ENCODE measurements around the gene STEAP1B.

DNA sequence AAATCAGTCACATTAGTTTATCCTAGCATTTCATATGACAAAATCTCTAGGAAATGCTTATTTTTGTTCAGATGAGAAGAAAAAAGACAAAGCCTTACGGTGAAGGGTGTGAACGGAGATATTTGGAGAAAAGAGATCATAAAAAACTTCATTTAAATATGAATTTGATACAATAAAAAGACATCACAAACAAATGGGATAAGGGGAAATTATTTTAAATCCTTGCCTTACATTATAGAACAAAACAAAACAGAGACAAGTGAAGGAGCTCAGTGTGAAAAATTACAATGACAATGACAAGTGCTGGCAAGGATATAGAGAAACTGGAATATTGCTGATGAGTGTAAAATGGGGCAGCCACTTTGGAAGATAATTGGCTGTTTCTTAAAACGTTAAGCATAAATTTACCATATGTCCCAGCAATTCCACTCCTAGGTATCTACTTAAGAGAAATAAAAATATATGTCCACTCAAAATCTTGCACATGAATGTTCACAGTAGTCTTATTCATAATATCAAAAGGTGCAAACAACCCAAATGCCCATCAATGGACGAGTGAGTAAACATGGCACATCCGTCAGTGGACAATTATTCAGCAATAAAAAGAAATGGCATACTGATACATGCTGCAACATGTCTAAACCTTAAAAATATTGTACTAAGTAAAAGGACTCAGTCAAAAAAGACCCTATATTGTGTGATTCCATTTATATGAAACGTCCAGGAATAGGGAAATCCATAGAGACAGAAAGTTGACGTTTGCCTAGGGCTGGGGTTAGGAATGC lies 77.0 kb downstream of the STEAP1B start:
- TF ChIP-seq EP300 (IDR thresholded peaks at IDR 0.05; ENCODE audit: borderline replicate concordance) (no peak), EGR1 (IDR thresholded peaks at IDR 0.05) (no peak), TAF1 (IDR thresholded peaks at IDR 0.05; ENCODE audit: low read depth) (no peak), YY1 (IDR thresholded peaks at IDR 0.05; ENCODE audit: low read depth) (no peak), CEBPB (IDR thresholded peaks at IDR 0.05) (no peak), RAD21 (IDR thresholded peaks at IDR 0.05; ENCODE audit: low read depth) (no peak), TCF12 (IDR thresholded peaks at IDR 0.05; ENCODE audit: low read depth) (no peak)
- TF ChIP-seq, protein P1, sequence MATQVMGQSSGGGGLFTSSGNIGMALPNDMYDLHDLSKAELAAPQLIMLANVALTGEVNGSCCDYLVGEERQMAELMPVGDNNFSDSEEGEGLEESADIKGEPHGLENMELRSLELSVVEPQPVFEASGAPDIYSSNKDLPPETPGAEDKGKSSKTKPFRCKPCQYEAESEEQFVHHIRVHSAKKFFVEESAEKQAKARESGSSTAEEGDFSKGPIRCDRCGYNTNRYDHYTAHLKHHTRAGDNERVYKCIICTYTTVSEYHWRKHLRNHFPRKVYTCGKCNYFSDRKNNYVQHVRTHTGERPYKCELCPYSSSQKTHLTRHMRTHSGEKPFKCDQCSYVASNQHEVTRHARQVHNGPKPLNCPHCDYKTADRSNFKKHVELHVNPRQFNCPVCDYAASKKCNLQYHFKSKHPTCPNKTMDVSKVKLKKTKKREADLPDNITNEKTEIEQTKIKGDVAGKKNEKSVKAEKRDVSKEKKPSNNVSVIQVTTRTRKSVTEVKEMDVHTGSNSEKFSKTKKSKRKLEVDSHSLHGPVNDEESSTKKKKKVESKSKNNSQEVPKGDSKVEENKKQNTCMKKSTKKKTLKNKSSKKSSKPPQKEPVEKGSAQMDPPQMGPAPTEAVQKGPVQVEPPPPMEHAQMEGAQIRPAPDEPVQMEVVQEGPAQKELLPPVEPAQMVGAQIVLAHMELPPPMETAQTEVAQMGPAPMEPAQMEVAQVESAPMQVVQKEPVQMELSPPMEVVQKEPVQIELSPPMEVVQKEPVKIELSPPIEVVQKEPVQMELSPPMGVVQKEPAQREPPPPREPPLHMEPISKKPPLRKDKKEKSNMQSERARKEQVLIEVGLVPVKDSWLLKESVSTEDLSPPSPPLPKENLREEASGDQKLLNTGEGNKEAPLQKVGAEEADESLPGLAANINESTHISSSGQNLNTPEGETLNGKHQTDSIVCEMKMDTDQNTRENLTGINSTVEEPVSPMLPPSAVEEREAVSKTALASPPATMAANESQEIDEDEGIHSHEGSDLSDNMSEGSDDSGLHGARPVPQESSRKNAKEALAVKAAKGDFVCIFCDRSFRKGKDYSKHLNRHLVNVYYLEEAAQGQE (IDR thresholded peaks at IDR 0.05; ENCODE audit: low read depth) = no peak

All from Ishikawa (cell line).